Measurements from ENCODE around the gene SOWAHC. TPM values are rescaled to one million over a fixed set of nuclear protein-coding genes. Genes with fewer than 3 reads are reported as not detected.
A peak's percentile ranks its signal among the peaks of the same experiment; 100 is the strongest.

SOWAHC gene
- total and polyA plus RNA-seq, 2 of the 13 experiments (the other 11 are each of a cell fraction or from before 2014, with no cell fraction given), result 21.2 to 22.5 TPM

- TF ChIP-seq ZNF44 (CRISPR knock-in tag; IDR thresholded peaks at IDR 0.05) (peak; percentile 36; the same call in 1 of the 2 replicates), CEBPZ (IDR thresholded peaks at IDR 0.05; ENCODE audit: low read length) (no peak), EED (CRISPR knock-in tag; IDR thresholded peaks at IDR 0.05) (no peak), CREB1 (IDR thresholded peaks at IDR 0.05) (peak; percentile 49), CREB1 (CRISPR knock-in tag; IDR thresholded peaks at IDR 0.05) (peak; percentile 79), CENPBD1 (CRISPR knock-in tag; IDR thresholded peaks at IDR 0.05; ENCODE audit: borderline replicate concordance, low read depth) (peak; percentile 93; the same call in 1 of the 2 replicates), ZNF431 (CRISPR knock-in tag; IDR thresholded peaks at IDR 0.05; ENCODE audit: borderline replicate concordance, low read depth) (peak; percentile 96), SOX5 (CRISPR knock-in tag; IDR thresholded peaks at IDR 0.05; ENCODE audit: borderline replicate concordance) (peak; percentile 97), ZNF609 (CRISPR knock-in tag; IDR thresholded peaks at IDR 0.05; ENCODE audit: borderline replicate concordance) (peak; percentile 99), DZIP1 (CRISPR knock-in tag; IDR thresholded peaks at IDR 0.05) (no peak), XRCC5 (optimal IDR thresholded peaks at IDR 0.05; ENCODE audit: low read length) (peak; percentile 93), HMG20B (CRISPR knock-in tag; conservative IDR thresholded peaks at IDR 0.05) (peak; percentile 95), ZNF766 (CRISPR knock-in tag; IDR thresholded peaks at IDR 0.05; ENCODE audit: borderline replicate concordance) (peak; percentile 84), ZKSCAN1 (IDR thresholded peaks at IDR 0.05; ENCODE audit: low read length) (peak; percentile 56; the same call in 1 of the 2 replicates), ZNF777 (CRISPR knock-in tag; IDR thresholded peaks at IDR 0.05) (peak; percentile 60), ZNF253 (CRISPR knock-in tag; IDR thresholded peaks at IDR 0.05; ENCODE audit: borderline replicate concordance) (no peak), SP1 (IDR thresholded peaks at IDR 0.05) (no peak), SP1 (CRISPR knock-in tag; IDR thresholded peaks at IDR 0.05) (peak; percentile 50; the same call in 1 of the 2 replicates), HNRNPH1 (optimal IDR thresholded peaks at IDR 0.05; ENCODE audit: low read depth, low read length) (peak; percentile 68)
Measured at GRCh38 chr2:109644571-109645275, 30.6 kb downstream of the SOWAHC start (continued).
